DMS79 treated with DMSO at 0.1 percent for 48 hours (cell line): Measurements from ENCODE around the gene RASAL3.
A peak's percentile ranks its signal among the peaks of the same experiment; 100 is the strongest.
"Not testable (repeated sequence)": the region's sequence is repeated elsewhere in the genome, so short reads cannot be mapped to it uniquely, and the experiment has no call there.

ENCODE experiments used
- DNase-seq: peaks from one replicate; lab custom pipeline; 2025; lab: John Stamatoyannopoulos, UW

Gene RASAL3

DNA sequence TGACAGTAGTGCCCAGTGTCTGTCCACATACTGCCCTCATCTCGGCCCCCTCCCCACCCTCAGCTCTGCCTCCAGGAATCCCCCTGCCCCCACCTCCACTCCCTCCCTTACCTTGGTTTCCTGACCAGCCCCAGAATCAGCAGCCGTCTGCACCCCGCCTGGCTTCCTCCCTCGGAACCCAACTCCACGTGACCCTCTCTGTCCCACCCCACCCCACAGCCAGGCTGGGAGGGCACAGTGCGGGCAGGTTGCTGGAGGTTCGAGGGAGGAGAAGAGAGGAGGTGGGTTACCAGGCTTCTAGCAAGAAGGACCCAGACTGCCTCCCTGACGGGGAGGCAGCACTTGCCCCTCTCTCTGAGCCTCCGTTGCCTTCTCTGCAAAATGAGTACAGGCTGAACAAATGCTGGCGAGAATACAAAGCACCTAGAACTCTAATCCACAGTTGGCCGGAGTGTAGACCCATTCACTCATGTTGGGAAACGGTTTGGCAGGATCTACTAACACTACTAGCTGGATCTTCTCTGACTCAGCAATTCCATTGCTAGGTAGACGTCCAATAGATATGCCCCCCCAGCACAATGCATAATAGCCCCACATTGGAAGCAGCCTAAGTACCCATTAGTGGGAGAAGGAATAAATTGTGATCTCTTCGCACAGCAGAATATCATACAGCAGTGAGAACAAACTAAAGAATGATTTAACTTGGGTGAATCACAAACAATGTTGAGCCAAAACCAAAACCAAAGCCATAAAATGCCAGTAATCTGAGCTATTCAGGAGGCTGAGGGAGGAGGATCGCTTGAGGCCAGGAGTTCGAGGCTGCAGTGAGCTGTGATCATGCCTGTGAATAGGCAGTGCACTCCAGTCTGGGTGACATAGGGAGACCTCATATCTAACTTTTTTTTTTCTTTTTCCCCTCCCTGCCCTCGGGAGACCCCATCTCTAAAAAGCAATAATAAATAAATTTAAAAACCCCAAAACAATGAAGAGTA, at the start of gene RASAL3:
Gene RASAL3, minus strand, starts transcription at position 151 of the 992 bp plus-strand sequence. CDS start 186 bp downstream, outside the sequence.
- DNase-seq: no peak

DNA sequence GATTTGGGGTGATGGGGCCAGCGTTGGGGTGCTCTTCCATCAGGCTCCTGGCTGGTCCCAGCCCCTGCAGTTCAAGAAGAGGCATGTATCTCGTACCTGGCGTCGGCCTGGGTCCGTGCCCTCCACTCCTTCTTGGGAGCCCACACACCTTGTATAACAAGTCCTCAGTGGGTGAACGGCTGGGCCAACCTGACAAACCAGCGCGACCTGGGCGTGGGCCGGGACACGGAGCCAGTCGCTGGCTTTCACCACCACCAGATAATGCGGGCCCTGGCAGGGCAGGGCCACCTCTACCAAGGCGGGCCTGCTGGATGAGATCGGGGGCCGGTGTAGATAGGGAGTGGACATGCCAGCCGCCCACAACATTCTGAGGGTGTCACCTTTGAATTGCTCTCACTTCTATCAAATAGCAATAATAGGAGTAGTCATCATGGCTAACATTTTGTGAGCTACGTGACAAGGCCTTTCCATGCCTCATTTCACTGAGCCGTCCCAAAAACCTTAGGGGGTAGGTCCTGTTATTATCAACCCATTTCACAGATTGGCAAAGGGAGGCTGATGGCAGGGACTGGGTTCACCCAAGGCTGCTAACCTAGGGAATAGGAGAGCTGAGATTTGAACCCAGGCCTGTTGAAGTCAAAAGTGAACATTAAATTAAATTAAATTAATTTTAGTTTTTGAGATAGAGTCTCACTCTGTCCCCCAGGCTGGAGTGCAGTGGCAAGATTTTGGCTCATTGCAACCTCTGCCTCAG, 47.5 kb upstream of the RASAL3 start:
- DNase-seq: no peak

DNA sequence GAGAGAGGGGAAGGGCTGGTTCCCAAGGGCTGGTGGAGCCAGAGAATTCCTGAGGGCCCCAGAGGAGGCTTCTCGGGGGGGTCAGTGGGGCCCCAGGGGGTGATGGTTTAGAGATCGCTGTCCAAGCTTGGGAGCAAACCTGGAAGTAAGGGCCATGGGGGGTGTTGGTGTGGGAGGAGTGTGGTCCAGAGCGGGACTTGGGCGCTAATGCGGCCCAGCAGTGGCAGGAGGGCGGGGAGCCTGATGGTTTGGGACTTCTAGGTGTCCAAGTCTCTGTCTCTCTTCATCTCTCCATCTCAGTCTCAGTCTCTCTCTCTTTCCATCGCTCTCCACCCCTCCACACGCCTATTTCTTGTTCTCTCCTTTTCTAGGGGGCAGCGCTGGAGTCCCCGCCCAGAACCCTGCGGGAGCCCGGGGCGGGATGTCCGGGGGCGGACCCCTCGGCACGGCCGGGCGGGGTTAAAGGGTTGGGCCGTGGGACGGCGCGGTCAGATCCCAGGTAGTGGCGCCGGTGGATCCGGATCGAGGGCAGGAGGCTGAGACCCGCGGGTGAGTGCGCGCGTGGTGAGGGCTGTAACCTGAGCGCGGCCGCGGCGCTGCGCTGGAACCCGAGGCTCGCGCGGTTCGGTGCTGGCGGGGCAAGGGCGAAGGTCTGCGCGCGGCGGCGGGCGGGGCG, 43.8 kb upstream of the RASAL3 start, which contains the start of gene CYP4F22:
Gene CYP4F22, plus strand, starts transcription at position 491 of the 676 bp plus-strand sequence. CDS start 16,812 bp downstream, outside the sequence.
- DNase-seq: no peak

DNA sequence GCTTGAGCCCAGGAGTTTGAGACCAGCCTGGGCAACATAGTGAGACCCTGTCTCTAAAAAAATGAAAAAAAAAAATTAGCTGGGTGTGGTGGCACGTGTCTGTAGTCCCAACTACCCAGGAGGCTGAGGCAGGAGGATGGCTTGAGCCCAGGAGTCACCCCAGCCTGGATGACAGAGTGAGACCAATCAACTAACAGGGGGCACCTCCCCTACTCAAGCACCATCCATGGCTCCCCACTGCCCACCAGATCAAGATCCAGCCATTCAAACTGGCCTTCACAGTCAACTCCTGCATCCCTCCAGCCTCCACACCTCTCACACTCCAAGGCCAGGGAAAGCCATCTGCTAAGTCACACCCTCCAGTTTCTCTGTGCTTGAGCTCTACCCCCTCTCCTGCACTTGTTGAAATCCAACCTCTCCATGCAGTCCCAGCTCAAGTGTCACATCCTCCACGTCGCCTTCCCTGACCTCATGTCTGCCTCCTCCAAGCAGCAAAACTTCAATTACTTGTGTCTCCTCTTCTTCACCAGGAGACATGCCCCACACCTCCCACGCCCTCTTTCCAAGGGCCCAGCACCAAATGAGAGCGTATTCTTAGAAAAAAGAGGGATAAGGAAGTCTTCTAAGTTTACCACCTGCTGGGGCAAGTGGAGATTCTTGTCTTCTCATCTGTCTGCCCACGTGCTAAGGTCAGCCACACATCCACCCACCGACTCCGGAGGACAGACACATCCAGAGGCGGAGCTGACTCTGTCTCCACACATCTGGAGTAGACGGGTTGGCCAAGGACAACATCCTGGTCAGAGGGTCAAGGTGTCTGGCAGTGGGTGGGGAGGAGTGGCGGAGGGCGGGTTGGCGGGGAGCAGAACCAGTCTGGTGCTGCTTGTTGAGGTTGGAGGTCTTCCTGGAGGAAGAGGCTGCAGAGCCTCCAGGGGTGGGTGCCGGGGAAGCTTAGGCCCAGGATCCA, 43.0 kb upstream of the RASAL3 start:
- no peak for DNase-seq

DNA sequence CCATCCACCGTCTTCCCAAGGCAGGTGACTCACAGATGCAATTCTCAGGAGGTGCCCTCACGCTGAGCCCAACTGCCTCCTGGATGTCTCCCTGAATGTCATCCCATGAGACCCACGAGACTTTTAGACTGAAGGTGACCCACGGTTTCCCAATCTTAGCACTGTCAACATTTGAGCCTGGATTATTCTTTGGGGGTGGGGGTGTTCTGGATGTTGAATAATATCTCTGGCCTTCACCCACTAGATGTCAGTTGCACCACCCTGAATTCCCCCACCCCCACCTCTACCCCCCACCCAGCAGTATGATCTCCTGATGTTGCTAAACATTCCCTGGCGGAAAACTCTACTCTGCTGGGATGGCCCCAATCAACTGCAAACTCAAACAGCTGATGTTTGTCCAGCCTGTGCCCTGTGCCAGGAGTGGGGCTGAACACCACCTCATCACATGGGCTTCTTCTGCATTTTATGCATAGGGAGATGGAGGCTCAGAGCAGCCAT, 41.8 kb upstream of the RASAL3 start:
- no peak for DNase-seq

DNA sequence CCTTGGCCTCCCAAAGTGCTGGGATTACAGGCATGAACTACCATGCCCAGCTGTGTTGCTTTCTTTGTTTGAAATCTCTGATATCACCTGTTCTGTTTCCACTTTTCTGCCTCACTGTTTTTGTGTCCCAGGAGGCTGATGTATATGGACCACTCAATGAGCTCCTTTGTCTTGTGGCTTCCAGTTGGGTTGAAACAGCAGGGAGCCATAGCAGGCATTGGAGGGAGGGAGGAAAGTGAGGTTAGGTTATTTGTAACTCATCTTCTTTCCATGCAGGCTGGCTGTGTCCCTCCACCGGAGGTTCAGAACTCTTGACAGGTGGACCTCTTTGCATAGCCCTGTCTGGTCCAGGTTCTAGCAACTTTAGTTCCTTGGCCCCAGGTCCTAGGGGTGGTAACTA, 37.9 kb upstream of the RASAL3 start:
- no peak for DNase-seq

DNA sequence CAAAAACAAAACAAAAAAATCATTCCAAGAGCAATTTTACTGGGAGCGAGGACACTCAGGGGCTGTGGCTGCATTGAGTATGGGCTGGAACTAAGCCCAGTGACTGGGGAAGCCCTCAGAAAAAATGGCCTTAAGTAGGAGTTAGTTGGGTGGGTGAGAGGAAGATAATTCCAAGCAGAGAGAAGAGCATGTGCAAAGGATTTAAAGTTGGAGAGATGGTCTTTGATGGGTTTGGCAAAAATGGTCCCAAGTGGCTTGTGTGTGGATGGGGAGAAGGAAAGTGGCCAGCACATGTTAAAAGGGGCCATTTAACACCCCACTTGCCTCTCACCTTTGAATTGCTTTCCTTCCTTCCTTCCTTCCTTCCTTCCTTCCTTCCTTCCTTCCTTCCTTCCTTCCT, 37.3 kb upstream of the RASAL3 start:
- DNase-seq: no peak

DNA sequence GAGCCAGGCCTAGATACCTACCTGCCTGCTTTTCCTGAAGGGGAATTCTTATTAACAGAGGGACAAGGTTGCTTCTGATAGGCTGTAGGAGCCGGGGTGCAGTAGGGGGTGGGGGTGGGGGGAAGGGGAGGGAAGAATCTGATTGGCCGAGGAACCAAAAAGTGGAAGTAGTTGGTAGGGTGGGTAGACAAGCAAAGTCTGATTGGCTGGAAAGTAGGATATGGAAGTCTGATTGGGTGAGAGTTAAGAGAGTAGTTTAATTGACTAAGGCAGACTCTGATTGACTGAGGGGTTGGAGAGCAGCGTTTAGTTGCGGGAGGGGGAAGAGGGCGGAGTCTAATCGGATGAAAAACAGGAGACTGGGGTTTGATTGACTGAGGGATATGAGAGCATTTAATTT, 34.6 kb upstream of the RASAL3 start:
- DNase-seq: no peak

DNA sequence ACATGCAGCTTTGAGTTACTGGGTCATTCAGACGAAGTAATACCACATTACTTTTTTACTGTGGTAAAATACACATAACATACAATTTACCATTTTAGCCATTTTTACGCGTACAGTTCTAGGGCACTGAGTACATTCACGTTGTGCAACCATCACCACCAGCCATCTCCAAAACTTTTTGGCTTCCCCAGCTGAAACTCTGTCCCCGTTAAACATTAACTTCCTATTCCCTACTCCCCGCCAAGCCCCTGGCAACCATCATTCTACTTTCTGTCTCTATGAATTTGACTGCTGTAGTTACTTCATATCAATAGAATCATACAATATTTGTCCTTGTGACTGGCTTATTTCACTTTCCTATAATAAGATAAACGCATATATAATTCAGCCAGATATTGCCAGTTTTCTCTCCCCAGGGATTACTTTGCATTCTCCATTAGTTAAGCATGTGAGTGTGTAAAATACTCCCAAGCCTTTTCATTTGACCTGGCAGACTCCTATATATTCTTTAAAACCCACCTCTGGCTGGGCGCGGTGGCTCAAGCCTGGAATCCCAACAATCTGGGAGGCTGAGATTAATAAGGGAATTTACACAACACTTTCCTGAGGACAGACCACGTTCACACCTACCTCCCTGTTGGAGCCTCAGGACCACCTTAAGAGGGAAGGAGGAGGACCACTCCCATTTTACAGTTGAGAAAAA, 34.0 kb upstream of the RASAL3 start:
- no peak for DNase-seq

DNA sequence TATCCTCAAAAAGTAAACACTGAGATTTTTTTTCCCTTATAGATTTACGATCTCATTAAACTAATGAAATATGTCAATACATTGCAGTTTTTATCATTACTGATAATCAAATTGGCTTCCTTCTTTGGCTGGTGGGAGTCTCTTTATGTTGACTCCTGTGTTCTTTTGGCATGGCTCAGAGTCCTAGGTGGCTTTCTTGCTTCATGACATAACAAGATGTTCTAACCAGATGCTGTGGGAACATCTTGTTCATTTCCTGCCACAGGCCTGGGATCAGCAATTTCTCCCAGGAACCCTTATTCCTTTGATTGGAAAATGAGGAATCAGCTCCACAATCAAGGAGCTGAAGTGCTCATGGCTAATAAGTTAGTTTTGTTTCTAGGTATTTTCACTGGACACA, 30.8 kb upstream of the RASAL3 start:
- no peak for DNase-seq

DNA sequence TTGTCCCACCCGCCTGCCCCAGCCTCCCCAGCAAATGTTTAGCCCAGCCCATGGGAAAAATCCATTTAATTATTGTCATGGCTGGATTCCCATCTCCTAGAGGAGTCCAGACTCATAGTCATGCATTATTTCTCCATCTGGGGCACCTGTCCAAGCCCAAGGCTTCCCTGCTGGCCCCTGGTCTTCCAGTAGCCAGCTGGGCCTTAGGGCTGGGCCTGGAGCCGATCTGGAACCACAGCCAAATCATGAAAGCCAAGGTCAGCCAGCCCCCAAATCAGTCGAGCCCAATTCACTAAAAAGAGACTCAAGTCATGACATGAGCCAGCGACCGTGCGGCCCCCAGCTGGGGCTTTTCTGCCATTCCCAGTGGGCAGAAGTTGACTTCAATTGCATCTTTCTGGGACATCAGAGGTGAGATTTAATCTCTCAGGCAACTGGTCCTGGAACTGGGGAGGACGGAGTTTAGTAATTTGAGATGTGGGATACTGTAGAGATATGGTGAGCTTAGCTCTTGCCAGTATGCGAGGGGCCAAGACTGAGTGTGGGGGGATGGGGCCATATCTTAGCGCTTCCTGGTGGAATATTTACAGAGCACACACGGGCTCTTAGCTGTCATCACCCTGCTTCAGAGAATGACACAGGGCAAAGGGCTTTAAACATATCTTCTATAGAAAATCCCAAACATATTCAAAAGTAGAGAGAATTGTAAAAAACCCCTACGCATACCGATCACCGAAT, 24.3 kb upstream of the RASAL3 start:
- DNase-seq: no peak

DNA sequence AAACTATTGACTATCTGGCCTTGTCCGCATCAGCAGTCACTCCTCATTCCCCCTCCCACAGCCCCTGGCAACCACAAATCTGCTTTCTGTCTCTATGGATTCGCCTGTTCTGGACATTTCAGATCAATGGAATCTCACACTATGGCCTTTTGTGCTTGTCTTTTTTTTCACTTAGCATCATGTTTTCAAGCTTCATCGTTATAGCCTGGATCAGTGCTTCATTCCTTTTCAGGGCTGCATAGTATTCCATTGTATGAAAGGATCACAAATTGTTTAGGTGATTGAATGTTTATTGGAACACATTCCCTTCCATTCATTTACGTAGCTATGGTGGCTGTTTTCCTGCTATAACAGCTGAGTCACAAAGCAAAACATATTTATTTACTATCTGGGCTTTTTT, 22.7 kb upstream of the RASAL3 start:
- DNase-seq: no peak

DNA sequence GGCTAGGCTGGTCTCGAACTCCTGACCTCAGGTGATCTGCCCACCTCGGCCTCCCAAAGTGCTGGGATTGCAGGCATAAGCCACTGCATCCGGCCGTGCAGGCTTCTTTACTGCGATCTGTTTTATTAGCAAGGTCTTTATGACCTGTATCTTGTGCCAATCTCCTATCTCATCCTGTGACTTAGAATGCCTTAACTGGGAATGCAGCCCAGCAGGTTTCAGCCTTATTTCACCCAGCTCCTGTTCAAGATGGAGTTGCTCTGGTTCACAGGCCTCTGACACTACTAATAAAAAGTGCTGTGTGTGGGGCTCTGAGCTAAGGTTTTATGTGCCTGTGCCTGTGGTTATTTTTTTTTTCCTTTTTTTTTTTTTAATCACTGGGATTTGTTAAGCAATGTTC, 21.4 kb upstream of the RASAL3 start:
- DNase-seq: not testable (repeated sequence)

DNA sequence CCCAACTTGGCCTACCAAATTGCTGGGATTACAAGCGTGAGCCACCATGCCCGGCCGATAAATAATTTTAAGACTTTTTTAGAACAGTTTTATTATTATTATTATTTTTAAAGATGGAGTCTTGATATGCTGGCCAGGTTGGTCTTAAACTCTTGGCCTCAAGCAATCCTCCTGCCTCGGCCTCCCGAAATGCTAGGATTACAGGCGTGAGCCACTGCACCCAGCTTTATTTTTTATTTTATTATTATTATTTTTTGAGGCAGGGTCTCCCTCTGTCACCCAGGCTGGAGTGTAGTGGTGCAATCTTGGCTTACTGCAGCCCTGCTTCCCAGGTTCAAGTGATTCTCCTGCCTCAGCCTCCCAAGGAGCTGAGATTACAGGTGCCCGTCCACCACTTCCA, 16.7 kb upstream of the RASAL3 start:
- DNase-seq: not testable (repeated sequence)

DNA sequence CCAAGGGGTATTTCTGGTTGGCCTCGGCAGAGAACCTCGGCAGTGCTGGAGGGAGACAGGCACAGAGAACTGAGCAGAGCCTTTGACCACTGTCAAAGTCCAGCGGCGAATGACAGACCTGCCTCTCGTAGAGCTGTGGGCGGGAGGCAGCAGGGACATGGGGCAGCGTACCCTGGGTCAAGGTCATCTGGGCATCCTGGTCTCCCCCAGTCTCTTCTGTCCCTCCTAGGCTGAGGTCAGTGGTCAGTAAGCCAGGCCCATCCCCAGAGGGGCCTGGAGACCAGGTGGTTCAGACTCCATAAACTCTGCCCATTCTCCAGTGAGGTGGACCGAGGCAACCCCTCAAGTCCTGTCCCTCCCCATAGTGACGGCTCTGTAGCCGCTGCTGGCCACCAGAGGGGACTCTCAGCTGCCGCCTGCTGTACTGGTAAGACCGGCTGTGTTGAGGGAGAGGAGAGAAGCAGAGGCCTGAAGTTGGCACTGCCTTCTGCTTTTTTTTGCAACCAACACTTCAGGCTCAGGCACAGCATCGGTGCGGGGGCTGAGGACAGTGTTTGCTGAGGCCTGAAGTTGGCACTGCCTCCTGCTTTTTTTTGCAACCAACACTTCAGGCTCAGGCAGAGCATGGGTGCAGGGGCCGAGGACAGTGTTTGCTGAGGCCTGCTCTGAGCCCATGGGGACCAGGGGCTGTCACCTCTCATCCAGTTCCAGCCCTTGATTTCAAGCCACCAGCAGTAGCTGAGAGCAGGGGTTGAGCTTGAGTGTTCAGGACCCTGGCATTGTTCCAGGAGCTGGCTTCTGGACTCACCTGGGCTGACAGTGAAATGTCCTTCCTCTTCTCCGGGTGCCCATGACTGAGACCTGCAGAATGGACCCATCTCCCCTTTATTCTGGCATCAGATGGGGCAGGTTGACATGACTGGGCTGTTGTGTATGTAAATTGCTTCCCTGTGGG, 15.3 kb upstream of the RASAL3 start, which contains the start of gene PGLYRP2:
Gene PGLYRP2, minus strand, starts transcription at position 111 of the 955 bp plus-strand sequence. CDS start 130 bp downstream, outside the sequence.
- DNase-seq: peak; percentile 47

DNA sequence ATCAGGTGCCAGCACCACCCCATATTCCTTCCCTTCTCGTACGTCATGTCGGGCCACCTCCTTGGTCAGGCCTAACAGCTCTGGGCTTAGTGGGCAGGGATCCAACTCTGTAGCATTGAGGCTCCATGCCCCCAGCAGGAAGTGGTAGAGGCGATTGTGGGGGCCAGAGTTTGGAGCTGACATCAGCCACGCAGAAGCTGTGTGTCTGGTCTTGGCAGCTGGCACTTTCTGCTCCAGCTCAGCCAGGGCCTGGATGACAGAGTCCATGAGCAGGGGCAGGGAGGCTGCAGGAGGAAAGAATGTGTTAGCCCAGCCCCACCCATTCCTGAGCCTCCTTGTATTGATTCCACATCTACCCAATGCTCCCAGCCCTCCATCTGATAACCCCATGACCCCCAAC, 12.0 kb upstream of the RASAL3 start:
- no peak for DNase-seq

DNA sequence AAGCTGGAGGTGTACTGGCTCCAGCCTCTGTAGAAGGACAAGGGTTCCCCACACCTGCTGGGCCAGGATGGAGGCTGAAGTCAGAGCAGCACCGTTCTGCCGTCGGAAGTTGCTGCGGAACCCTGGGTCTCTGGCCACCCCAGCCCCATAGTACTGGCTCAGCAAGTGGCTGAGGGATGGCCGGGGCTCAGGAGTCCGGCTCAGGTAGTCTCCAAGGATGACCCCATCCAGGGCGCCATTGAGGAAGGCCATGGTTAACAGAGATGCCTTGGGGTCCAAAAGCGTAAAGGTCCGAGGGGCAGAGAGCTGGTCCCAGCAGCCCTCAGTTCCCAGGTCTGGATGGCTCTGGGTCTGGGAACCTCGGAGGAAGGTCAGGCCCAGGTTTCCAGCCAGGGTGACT, 11.3 kb upstream of the RASAL3 start:
- DNase-seq: no peak

DNA sequence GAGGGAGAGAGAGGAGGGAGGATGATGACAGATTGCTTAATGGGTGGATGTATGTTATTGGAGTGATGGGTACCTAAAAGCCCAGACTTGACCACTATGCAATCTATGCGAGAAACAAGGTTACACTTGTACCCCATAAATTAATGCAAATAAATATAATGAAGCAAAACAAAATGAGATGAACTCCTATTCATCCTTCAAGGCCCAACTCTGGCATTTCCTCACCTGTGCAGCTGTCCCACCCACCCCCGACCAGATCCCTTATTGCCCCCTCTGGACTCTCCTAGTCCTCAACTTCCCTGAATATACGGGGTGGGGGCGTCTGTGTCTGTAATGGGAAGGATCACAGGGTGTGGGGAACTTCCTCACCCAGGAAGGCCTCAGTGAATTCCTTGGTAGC, 10.8 kb upstream of the RASAL3 start:
- DNase-seq: no peak
